Large intestine (tissue), 3 donors: ENCODE data around the gene KIAA1671. TPM values are rescaled to one million over a fixed set of nuclear protein-coding genes. Genes with fewer than 3 reads are reported as not detected.
A peak's percentile ranks its signal among the peaks of the same experiment; 100 is the strongest.

Experiments used
- DNase-seq, 2 donors: peaks; one replicate each; pipeline versions ENCODE4 v3.0.0 to v3.0.0-alpha.2; 2013
- H3K27ac ChIP-seq: one replicate; pipeline ENCODE4 v1.5.1; 2013; ENCODE audit warnings: low read length
- H3K27me3 ChIP-seq: 2 replicates; pipeline ENCODE4 v1.6.1; 2013; ENCODE audit warnings: low read length; ENCODE audit not compliant: control insufficient read depth, insufficient read depth
- H3K36me3 ChIP-seq: 2 replicates; pipeline ENCODE4 v1.6.1; 2013; ENCODE audit warnings: low read length; ENCODE audit not compliant: control insufficient read depth, insufficient read depth
- H3K4me1 ChIP-seq: one replicate; pipeline ENCODE4 v1.6.1; 2013; ENCODE audit warnings: low read length; ENCODE audit not compliant: control insufficient read depth, insufficient read depth
- H3K4me3 ChIP-seq: one replicate; pipeline ENCODE4 v1.5.1; 2013; ENCODE audit warnings: low read length
- H3K9me3 ChIP-seq: one replicate; pipeline ENCODE4 v1.6.1; 2013; ENCODE audit warnings: mild to moderate bottlenecking, low read depth, low read length, moderate library complexity; ENCODE audit not compliant: control insufficient read depth
- WGBS: methylation state at CpG from one replicate; pipeline ENCODE4 v1.1.5; 2013; ENCODE audit warnings: low lambda C conversion rate; ENCODE audit not compliant: insufficient coverage; 5-methylcytosine and 5-hydroxymethylcytosine counted together
- polyA plus RNA-seq: library from polyadenylated mRNA; unstranded; fragments of 120-200 nt; gene quantifications from one replicate; pipeline ENCODE4 v1.2.1, GENCODE V29; 2013

Gene KIAA1671
- polyA plus RNA-seq, 1 donor, result 25.0 TPM

- H3K4me3 ChIP-seq, result no peak overlapping the region
- no peak for DNase-seq
- WGBS, result no CpG with 5 or more reads among the region's 3 CpGs
- no peaks in the 10 kb centered on the region for H3K36me3 ChIP-seq
- peaks cover 2% of the 10 kb centered on the region for H3K4me1 ChIP-seq
- no peak overlapping the region for H3K27ac ChIP-seq
- no peaks in the 10 kb centered on the region for H3K27me3 ChIP-seq
- no peaks in the 10 kb centered on the region for H3K9me3 ChIP-seq
Observed at GRCh38 chr22:25080855-25081254, 128.3 kb downstream of the KIAA1671 start.

DNA sequence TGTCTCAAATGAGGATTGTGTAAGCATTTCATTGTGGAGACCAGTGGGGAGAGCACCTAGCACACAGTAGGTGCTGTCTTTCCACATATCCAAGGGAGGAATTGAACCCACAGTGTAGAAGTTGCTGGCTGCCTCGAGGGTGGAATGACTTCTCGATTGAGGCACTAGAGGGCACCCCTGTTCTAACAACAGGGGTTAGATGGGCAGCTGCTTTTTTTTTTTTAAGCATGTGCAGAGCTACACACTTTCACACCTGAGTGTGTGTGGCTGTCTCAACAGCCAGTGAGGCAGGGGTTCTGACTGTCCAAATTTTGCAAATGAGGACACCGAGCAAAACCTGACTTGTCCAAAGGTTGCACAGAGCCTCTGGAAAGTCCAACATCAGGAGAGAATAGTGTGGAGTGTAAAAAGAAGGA is 128.9 kb downstream of the KIAA1671 start:
- Histone ChIP-seq H3K4me1 (peaks cover 2% of the 10 kb centered on the region), H3K36me3 (no peaks in the 10 kb centered on the region), H3K27me3 (no peaks in the 10 kb centered on the region), H3K4me3 (no peak overlapping the region), H3K27ac (no peak overlapping the region), H3K9me3 (no peaks in the 10 kb centered on the region)
- DNase-seq, result peak in 1 of 2 donors; percentile 35
- WGBS, result no CpG with 5 or more reads among the region's 3 CpGs

DNA sequence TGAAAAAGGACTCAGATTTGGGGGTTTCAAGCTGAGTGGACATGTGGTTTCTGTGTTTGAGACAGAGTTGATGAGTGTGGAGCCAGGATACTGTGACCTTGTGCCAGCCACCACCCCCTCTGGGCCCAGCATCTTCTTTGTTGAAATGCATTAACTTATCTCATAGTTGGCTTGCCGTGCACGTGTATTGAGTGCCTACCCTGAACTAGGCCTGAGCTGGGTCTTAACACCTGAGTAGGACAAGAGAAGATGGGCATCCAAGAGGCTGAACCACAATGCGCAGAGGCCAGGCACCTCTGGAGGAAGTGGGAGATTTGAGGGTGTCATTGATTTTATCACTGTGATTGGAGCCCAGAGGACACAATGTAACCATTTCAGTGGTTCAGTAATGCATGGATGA is 129.6 kb downstream of the KIAA1671 start:
- no peak for DNase-seq
- H3K27me3 ChIP-seq, result no peaks in the 10 kb centered on the region
- no CpG with 5 or more reads among the region's 3 CpGs for WGBS
- no peak overlapping the region for H3K27ac ChIP-seq
- H3K4me3 ChIP-seq, result no peak overlapping the region
- peaks cover 2% of the 10 kb centered on the region for H3K4me1 ChIP-seq
- H3K36me3 ChIP-seq, result no peaks in the 10 kb centered on the region
- H3K9me3 ChIP-seq, result no peaks in the 10 kb centered on the region

GRCh38 chr22:25083056-25083806 is 130.7 kb downstream of the KIAA1671 start:
- Histone ChIP-seq H3K4me3 (no peak overlapping the region), H3K27me3 (no peaks in the 10 kb centered on the region), H3K27ac (no peak overlapping the region), H3K36me3 (no peaks in the 10 kb centered on the region), H3K4me1 (peaks cover 2% of the 10 kb centered on the region), H3K9me3 (no peaks in the 10 kb centered on the region)
- WGBS, result no CpG with 5 or more reads among the region's 2 CpGs
- DNase-seq, result no peak

DNA sequence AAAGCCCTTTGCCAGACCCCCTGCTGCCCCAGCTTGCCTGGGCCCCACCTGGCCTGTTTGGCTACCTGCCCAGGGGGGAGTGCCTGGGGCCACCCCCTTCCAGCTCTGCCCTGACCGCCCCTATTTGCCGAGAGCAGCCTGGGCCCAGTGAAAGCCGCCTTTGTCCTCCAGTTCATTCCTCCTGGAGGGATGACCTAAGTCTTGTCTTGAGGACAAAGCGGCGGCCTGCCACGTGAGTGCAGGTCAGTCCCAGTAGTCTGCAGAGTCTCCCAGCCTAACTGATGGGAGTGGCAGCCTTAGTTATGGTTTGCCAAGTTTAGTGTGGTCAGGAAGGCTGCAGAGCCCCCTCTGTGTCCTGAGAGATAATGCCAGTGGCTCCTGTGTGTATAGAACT is 131.3 kb downstream of the KIAA1671 start:
- H3K4me1 ChIP-seq, result peaks cover 2% of the 10 kb centered on the region
- H3K27me3 ChIP-seq, result no peaks in the 10 kb centered on the region
- no CpG with 5 or more reads among the region's 6 CpGs for WGBS
- H3K36me3 ChIP-seq, result no peaks in the 10 kb centered on the region
- no peak overlapping the region for H3K4me3 ChIP-seq
- no peak overlapping the region for H3K27ac ChIP-seq
- DNase-seq, result peak; percentile 46 to 82
- H3K9me3 ChIP-seq, result no peaks in the 10 kb centered on the region

DNA sequence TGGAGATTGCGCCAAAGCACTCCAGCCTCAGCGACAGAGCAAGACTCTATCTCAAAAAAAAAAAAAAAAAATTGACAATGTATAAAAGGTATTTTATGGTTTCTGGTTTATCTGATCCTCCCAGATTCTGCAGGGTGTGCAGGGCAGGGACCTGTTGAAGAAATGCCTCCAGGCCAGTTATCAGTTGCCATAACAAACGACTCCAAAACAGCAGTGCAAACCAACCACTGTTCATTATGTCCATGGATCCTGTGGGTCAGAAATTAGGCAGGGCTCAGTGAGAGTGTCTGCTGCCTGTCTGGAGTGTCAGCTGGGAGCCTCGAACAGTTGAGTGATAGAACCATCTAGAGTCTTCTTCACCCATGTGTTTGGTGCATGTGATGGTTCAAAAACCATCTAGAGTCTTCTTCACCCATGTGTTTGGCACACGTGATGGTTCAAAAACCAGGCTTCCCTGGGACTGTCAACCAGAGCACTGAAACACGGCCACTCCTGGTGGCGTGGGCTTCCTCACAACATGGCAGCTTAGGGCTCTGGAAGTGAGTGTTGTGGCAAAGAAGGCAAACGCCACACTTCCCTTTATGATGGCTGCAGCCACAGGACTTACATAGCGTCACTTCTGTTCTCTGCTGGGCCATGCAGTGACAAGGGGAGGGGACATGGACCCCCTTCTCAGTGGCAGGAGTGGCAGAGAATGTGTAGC is 132.0 kb downstream of the KIAA1671 start:
- no peak overlapping the region for H3K4me3 ChIP-seq
- DNase-seq, result no peak
- H3K27ac ChIP-seq, result no peak overlapping the region
- no peaks in the 10 kb centered on the region for H3K9me3 ChIP-seq
- 100% methylated on average over 1 of the region's 9 CpGs for WGBS
- H3K36me3 ChIP-seq, result no peaks in the 10 kb centered on the region
- H3K4me1 ChIP-seq, result peaks cover 2% of the 10 kb centered on the region
- H3K27me3 ChIP-seq, result no peaks in the 10 kb centered on the region

DNA sequence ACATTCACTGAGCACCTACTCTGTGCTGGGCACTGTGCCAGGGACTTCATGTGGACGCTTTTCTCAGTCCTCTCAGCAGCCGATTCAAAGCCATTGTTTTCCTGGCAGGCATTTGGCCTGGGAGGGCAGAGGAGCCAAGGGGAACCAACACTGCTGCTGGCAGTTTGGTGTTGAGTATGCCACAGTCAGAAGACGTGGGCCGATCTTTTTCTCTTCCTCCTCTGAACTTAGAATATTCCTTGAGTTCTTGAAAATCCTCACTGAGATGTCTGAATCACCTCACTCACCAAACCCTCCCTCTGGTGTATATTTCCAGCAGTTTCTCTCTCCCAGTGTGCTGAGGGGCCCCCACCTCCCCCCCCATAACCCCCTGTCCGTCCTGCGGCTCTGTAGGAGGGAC is 132.6 kb downstream of the KIAA1671 start:
- Histone ChIP-seq H3K4me1 (peaks cover 2% of the 10 kb centered on the region), H3K36me3 (no peaks in the 10 kb centered on the region), H3K27ac (no peak overlapping the region), H3K4me3 (no peak overlapping the region), H3K27me3 (no peaks in the 10 kb centered on the region), H3K9me3 (no peaks in the 10 kb centered on the region)
- DNase-seq, result no peak
- whole genome bisulfite sequencing, result no CpG with 5 or more reads among the region's 6 CpGs

DNA sequence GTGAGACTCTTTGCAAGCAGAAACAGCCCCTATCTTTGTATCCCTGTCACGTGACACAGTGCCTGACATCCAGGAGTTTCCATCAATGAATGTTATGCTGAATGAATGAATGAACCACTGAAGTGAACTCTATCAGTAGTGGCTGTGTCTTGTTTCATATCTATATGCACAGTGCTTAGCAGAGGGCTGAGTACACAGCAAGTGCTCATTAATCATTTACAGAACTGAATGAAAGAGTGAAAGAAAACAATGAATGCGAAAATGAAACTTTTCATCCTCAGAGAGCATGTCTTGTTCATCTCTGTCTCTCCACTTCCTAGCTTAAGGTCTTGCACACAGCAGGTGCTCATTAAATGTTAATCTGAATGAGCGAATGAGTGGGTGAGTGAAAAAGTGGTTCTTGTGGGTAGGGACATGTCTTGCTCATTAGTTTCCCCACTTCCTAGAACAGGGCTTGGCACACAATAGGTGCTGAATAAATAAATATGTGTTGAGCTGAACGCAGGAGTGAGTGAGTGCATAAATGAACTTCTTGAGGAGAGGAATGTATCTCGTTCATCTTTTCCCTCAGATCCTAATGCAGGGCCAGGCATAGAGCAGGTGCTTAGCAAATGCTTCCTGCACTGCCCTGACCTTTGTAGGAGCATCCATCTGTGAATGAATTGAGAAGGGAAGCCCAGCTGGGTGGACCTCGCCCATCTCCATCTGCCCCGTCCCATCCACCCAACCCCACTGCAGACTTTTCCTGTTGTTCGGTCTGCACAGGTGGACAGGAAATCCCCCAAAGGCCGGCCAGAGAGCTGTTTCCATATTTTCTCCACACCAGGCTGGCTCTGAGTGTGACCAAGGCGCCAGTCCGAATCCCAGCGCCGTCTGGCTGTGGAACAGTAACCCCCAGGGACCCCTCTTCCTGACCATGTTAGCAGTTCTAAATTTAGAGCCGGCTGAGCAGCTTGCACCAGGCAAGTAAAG is 133.7 kb downstream of the KIAA1671 start:
- H3K9me3 ChIP-seq, result no peaks in the 10 kb centered on the region
- WGBS, result 40% methylated on average over 1 of the region's 14 CpGs
- H3K4me1 ChIP-seq, result peaks cover 2% of the 10 kb centered on the region
- H3K27ac ChIP-seq, result no peak overlapping the region
- DNase-seq, result peak; percentile 43 to 80
- no peaks in the 10 kb centered on the region for H3K27me3 ChIP-seq
- no peak overlapping the region for H3K4me3 ChIP-seq
- no peaks in the 10 kb centered on the region for H3K36me3 ChIP-seq

- no peaks in the 10 kb centered on the region for H3K36me3 ChIP-seq
- no peaks in the 10 kb centered on the region for H3K9me3 ChIP-seq
- no peak overlapping the region for H3K27ac ChIP-seq
- peaks cover 2% of the 10 kb centered on the region for H3K4me1 ChIP-seq
- DNase-seq, result no peak
- H3K4me3 ChIP-seq, result no peak overlapping the region
- H3K27me3 ChIP-seq, result no peaks in the 10 kb centered on the region
- no CpG with 5 or more reads among the region's 5 CpGs for WGBS
Observed at GRCh38 chr22:25086902-25087282, 134.4 kb downstream of the KIAA1671 start.

DNA sequence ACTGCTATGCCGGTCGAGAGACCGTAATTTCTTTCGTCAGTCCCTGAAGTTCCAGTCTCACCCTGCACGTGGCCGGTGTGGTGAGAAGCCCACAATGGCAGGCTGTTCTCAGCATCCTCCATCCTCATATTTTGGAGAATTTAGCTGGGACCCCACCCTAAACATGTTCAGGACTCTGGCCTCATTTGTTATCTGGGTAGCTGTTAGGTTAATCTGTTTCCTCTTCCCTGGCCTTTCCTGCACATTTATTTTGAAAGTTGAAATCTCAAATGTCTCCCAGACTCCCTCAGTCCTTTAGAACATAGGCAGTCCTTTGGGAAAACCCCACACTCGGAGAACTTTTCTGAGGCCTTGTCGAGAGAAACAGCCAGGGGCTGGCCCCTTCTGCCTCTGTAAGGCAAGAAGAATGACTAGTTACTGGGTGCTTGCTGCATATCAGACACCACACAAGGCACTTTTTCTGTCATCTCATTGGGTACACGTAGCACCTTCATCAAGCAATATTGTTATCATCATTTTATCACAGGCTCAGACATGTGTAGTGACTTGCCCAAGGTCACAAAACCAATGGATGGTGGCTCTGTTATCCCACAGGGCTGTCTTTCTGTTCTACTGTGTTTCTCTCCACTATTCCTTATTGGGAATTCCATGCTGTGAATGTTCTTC is 137.8 kb downstream of the KIAA1671 start:
- Histone ChIP-seq H3K36me3 (no peaks in the 10 kb centered on the region), H3K4me3 (no peak overlapping the region), H3K27me3 (no peaks in the 10 kb centered on the region), H3K27ac (no peak overlapping the region), H3K4me1 (peaks cover 1% of the 10 kb centered on the region), H3K9me3 (no peaks in the 10 kb centered on the region)
- DNase-seq, result no peak
- 100% methylated on average over 1 of the region's 9 CpGs for WGBS
